Left lobe of liver (tissue), 2 donors: Measurements from ENCODE around the gene WDR74. TPM values are rescaled to one million over a fixed set of nuclear protein-coding genes. Genes with fewer than 3 reads are reported as not detected.
"Not testable (repeated sequence)": the region's sequence is repeated elsewhere in the genome, so short reads cannot be mapped to it uniquely, and the experiment has no call there.

Experiments
- ATAC-seq: fragments of 200-7000 bp; cut with Tn5 transposase; one replicate; pipeline ENCODE4 v1.9.1; 2020; ENCODE audit warnings: mild to moderate bottlenecking, moderate library complexity
- DNase-seq: peaks from one replicate; pipeline ENCODE4 v3.0.0-alpha.2; 2020; ENCODE audit warnings: low spot score
- total RNA-seq: library from RNA; stranded (reverse); gene quantifications from one replicate; pipeline ENCODE4 v1.2.1, GENCODE V29; 2021
- donor health status: DM: no; HTN: no; CAD: no; lungs with moderate emphysema.
- donor health status: DM: no; HTN: yes; CAD: no.

Gene WDR74
- total RNA-seq, 1 donor from 2014 or later = 20.5 TPM

DNA sequence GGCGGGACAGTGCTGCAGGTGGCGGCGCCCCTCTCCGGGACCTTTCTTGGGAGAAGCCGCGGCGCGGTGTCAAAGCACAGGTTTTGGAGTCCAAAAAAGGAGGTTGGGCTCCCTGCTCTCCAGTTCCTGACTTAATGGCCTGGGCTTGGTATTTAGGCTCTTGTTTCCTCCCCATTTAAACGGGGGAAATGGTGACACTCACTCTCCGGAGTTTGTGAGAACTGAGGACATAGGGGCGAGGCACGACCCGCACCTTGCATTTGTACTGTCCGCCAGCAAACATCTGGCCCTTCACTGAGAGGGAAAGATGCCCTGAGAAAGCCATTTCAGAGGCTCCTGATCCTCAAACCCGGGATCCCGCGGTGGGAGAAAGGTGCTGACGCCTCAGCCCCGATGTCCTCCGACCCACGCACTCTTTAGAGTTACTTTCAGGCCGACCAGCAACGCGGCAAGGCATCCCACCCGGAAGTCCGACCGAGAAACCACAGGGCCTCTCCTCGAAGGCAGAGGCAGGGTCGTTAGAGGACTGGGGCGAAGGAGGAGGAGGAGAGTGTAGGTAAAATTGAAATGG is 2.9 kb upstream of the WDR74 start:
- DNase-seq = peak; percentile 58

DNA sequence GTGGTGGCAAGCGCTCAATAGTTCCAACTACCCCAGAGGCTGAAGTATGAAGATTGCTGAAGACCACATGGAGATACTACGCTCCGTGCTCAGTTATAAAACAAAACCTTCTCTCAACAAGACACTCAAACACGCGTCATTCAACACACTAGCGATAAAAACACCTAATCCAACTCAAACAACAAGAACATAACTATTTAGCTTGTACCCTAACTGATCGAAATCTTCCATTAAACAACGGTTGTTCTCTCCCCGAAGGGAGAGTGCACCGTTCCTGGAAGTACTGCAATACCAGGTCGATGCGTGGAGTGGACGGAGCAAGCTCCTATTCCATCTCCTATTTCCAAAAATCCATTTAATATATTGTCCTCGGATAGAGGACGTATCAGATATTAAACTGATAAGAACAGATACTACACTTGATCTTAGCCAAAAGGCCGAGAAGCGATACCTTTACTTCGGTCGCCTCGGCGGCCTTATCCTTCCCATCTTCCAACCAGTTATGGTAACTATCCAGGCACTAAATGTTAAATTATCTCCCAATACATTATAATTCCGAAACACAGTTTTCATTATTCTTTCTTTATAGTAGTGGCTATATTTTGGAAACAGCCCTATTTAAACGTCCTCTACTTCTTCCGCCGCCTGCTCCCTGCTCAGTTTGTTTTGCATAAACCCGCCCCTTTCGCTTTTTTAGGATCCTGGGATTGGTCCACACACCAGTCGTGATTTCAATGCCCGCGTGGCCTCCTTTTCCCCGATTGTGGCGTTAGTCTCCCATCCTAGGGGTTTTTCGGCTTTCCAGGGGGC is 2.2 kb upstream of the WDR74 start:
- ATAC-seq = peak; percentile 77

More for the DNA sequence above, 2.9 kb upstream of the WDR74 start:
- ATAC-seq = peak; percentile 13

DNA sequence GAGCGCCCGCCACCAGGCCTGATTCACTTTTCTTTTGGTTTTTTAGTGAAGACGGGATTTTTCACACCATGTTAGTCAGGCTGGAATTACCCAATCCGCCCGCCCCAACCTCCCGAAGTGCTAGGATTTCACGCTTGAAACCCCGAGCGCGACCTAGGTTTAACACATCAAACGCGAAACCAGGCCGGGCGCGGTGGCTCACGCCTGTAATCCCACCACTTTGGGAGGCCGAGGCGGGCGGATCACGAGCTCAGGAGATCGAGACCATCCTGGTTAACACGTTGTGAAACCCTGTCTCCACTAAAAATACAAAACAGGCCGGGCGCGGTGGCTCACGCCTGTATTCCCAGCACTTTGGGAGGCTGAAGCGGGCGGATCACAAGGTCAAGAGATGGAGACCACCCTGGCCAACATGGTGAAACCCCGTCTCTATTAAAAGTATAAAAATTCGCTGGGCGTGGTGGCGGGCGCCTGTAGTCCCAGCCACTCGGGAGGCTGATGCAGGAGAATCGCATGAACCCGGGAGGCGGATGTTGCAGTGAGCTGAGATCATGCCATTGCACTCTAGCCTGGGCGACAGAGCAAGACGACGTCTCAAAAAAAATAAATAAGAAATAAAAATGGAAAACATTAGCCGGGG is 1.5 kb upstream of the WDR74 start:
- peak; percentile 69 for DNase-seq
- ATAC-seq = peak; percentile 9

More for the DNA sequence above, 2.2 kb upstream of the WDR74 start:
- peak; percentile 88 for DNase-seq

DNA sequence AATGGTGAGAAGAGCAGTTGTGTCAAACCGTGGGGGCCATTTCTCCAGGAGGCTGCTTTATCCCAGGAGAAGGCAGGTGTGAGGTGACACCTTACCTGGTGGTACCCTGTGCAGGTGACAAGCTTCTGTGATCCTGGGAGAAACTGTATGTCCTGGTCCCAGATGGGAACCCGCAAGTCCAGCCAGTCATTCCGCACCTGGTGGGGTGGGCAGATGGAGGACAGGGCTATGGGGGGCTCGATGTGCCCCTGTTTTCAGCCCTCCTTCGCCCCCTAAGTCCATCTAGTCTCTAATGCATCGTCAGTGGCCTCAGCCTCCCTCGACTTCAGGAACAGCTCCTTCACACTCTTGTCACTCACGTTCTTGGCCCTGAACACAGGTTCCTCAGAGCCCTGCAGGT is 4.1 kb downstream of the WDR74 start:
- DNase-seq = no peak
- no peak for ATAC-seq

DNA sequence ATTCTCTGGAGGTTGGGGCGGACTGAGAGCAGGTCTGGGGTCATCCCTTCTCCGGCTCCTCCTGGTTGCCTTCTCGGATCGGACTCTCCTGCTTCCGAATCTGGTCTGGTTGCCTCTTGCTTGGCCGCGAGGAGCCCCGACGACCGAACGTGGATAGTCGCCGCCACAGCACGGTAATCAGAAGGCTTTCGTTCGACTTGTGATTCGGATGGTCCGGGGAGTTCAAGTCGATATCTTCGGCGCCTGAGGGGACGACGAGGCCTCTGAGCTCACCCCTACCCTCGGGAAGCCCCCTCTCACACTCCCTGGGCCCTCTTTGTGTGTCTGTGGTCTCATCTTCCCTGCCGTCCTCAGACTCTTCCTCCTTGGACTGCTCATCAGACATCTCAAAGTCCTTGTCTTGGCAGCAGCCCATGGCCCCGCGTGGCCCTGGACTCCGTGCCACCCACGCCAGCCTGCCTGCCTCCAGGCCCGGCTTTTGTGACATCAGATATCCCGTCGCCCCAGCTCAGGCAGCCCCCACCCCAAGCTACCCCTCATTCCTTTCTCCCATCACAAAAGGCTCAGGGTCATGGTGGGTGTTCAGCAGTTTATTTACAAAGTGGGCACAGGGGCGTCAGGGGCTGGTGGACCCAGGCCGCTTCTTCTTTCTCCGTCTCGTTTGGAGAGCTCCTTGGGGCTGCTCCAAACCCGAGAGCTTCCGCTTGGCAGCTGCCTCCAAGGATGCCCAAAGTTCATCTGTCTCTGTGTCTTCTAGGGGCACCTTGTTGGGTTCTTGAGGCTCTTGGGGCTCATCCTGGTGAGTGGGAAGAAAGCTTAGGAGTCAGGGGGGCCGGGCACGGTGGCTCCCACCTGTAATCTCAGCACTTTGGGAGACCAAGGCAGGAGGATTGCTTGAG is 6.8 kb downstream of the WDR74 start, which contains the start of gene TEX54:
TEX54 (minus strand) TSS at position 506 of the 899 bp plus-strand sequence.
- ATAC-seq (peak; percentile 44), DNase-seq (peak; percentile 72)

DNA sequence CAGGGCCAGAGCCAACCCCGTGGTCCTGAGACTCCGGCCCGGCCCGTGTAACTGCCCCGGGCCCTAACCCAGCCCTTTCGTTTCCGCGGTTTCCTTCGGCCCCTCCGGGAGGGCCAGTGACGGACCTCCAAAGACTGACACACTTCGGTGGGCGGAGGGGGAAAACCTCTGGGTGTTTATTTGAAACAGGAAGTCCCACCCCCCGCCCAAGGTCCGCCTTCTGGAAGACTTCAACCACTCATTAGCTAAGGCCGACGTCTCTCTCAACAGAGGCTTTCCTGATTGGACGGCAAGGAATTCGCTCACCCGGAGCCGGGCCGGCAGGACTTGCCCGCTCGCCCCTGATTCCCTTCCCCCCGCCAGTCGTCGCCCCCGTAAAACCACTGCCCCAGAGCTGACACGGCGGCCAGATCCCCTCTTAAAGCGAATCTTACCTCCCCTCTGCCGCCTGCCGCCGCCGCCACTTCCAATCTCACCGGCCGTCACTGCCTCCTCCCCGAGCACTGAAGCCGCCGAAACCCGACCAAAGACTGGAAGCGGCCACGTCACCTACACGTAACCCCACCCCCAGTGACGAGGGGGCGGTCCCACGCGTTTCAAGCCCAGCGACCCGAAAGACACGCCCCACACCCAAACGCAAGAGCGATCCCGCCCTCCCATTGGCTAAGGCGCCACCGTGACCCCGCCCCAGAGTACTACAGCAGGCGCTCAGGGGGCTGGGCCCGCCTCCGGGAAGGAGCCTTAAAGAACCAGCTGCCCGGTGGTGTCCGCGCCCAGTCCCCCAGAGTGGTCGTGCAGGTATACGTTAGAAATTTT is 7.7 kb downstream of the WDR74 start, which contains the start of gene STX5:
STX5 (minus strand) TSS at position 532 of the 816 bp plus-strand sequence. CDS start 808 bp downstream, outside the sequence.
- ATAC-seq (peak; percentile 95), DNase-seq (peak; percentile 100)

DNA sequence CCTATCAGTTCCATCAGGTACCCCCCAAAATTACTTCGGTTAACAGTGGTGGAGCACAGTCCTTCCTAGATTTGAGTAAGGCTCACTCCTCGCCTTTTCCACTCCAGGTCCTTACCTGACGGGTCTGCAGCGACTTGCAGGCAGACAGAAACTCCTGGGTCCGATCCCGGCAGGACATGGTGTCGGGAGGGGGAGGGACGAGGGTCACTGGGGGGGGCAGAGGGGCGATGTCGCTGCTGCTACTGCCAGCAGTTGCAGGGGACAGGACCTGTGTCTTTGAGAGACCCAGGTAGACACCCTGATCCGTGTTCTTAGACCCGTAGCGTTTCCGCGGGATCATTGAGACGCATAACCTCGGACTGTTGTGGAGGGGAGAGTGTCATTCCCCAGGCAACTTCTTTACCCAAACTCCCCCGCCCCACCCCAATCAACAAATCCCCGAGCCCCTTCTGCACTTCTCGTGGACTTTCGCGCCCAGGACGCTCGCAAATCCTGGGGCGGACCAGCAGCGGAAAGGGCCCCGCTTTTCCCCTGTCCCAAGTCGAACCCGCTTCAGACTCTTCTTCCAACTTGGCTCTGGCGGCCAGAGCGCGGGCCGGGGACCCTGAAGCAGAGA is 8.4 kb downstream of the WDR74 start:
- no peak for ATAC-seq
- no peak for DNase-seq

DNA sequence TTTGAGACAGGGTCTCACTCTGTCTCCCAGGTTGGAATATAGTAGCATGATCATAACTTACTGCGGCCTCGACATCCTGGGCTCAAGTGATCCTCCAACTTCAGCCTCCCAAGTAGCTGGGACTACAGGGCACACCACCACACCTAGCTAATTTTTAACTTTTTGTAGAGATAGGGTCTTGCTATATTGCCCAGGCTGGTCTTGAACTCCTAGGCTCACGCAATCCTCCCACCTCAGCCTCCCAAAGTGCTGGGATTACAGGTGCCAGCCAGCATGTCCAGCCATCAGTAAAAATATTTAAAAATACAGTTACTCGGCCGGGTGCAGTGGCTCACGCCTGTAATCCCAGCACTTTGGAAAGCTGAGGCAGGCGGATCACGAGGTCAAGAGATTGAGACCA is 11.3 kb downstream of the WDR74 start:
- not testable (repeated sequence) for DNase-seq, ATAC-seq

DNA sequence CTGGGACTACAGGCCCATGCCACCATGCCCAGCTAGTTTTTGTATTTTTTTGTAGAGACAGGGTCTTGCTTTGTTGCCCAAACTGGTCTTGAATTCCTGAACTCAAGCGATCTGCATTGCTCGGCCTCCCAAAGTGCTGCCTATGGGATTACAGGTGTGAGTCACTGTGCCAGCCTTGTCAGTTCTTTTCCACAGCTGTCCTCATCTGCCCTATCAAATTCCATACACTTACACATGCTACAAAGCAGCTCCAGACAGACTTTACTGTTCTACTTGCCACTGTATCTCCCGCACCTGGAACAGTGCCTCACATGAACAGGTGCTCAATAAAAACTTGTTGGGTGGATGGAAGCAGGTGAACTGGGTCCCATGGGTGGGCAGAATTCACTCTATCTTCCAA is 15.7 kb downstream of the WDR74 start:
- DNase-seq (no peak), ATAC-seq (no peak)

DNA sequence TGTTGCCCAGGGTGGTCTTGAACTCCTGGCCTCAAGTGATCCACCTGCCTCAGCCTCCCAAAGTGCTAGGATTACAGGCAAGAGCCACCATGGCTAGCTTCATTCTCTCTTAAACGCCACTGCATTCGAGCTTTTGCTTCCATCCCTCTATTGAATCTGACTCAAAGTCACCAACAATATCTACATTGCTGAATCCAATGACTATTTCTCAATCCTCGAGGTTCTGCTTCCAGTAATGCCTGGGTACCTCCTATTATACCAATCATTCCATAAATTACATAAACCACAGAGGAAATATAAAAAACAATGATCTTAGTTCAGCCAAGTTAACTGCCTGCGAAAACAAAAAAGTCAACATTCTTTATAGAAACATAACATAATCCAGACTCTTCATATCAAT is 22.3 kb downstream of the WDR74 start:
- DNase-seq = no peak
- no peak for ATAC-seq

DNA sequence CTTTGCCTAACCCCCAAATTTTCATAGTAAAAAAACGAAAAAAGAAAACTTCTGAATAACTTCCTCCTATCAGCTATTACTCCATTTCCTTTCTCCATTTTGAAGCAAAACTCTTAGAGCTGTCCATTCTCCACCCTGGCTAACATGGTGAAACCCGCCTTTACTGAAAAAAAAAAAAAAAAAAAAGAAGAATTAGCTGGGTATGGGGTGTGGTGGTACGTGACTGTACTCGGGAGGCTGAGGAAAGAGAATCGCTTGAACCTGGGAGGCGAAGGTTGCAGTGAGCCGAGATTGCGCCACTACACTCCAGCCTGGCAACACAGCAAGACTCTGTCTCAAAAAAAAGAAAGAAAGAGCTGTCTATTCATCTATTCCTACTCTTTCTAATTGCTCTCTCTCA is 22.8 kb downstream of the WDR74 start:
- ATAC-seq = no peak
- DNase-seq = no peak

DNA sequence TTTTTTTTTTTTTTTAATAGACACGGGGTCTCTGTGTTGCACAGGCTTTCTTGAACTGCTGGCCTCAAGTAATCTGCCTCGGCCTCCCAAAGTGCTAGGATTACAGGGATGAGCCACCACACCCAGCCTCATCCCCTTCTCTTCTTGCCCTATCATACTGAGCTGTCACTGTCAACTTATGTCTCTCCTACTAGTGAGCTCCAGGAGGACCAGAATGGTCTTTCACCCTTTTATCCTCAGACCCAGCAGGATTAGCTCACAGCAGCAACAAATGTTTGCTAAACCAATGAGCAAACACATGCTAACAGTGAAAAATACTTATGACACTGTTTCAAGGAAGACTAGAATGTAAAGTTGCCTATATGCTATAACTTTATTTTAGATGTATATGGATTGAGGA is 27.7 kb downstream of the WDR74 start:
- no peak for DNase-seq
- ATAC-seq = no peak

DNA sequence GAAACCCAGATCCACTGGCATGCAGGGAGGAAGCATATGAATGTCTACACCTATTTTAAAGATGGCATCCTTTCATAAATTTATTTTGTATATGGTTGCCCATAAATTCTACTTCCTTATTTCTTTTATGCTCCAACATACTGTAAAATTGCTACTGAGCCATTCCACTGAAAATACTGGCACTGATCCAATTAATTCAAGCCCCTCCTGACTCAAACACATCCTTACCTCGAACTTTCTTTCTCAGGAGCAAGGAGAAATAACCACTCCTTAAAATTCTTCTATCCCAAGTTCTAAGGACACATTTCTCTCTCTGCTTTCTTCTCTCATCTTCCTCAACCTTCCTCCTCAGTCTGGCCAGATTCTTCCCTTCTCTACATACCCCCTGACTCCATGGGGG is 28.6 kb downstream of the WDR74 start:
- ATAC-seq = no peak
- DNase-seq = no peak

DNA sequence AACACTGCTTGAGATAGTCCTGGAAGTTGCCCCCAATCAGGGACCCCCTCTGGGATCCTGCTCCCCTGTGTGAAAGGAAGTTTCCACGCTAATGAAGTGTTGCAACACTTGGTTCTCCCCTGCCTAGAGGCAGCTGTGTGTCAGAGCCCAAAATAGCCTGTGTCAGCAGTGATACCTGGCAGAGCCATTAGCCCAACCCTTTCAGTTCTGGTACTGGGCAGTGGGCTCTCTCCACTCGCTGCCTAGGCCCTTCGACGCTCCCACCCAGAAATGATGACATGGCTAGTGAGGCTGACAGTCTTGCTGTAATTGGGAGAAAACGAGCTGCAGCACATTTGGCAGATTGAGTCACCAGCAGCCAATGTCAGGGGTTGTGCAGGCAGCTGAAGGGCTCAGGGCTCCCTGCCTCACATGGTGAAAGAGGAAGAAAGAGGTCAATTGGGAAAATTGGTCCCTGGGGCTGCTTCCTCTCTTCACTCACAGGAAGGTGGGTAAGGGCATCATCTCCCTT is 32.7 kb downstream of the WDR74 start:
- ATAC-seq = peak; percentile 49
- peak; percentile 51 for DNase-seq

DNA sequence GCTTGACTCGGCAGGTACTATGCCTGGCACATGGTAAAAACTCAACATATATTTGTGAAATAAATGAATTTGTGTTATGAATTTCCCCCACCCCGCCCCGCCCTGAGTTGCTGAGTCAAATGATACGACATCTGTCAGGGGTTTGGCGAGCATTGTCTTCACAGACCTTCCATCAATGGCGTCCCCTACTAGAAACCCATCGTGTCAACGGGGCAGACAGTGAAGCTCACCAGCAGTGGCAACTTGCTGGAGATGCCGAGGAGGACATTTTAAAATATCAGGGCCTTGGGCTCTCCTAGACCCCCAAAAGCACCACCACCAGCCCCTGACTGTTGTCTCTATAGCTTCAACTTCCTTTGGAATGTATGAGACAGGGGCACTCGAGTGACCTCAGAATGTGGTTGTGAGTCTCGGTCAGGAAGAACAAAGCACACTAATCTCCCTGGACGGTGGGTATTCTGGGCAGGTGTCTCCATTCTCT is 33.4 kb downstream of the WDR74 start:
- ATAC-seq = no peak
- no peak for DNase-seq

DNA sequence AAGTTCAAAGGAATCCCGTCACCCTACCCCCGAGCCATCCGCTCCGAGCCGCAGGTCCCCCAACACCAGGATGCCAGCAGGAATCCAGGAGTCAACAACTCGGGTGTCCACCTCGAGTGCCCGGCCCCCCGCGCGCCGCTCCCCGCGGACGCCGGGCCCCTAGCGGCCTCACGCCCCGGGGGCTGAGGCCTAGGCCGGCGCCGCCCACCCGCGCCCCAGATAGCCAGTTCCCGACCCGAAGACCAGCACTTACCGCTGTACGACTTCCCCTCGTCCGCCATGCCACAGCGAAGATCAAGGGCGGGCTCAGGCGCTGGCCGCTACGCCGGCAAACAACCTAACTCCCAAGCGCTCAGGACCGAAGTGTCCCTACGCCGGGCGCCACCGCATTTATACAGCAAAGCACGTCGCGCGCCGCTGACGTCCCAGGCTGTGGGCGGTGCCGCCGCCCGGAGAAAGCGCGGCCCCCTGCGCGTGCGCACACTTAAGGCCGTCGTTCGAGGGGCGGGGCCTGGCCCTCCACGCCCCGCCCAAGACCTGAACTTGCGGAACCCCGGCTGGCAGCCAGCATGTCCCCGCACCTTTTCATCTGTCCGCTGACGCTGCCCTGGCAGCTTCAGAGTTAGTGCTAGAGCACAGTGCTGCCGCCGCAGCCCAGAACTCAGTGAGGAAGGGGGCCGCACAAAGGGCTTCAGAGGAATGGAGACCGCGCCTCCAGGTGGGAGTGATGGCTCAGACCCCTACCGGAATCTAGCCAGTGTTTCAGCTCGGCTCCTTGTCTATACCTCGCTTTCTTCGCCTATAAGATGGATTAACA is 34.1 kb downstream of the WDR74 start, which contains the start of gene NXF1:
NXF1 (minus strand) TSS at position 365 of the 817 bp plus-strand sequence; CDS start at position 281, 84 bp downstream.
- DNase-seq (peak; percentile 98), ATAC-seq (peak; percentile 90)

DNA sequence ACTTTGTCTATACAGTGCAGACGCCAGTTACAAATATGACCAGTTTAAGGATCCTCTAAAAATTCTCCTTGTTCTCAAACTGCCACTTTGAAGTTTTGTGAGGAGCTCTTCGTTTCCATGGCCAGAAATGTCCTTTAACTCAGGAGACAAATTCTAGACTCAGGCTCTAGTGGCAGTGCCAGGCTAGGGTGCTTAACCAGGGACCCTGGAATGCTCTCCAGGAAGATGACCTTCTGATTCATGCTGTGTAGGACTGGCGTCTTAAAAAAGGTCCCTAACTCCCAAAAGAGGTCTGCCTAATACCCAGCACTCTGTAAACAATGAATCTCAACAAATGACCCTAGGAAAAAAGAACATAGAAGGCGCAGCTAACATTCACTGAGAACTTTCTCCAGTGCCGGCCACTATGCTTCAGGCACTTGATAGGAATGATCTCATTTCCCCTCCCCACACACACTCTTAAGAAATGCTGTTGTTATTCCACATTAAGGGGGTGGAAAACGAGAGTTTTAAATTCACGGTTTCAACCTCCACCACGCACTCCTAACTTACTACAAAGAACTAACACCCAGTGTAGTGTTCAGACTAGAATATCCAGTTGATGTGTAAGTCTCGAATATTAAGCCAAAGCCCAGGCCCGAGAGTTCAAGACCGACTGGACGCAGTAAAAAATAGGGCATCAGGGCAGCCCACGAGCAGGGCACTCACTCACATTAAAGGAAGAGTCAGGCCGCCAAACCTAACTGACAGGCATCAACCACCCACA is 34.9 kb downstream of the WDR74 start:
- ATAC-seq = peak; percentile 38

More for the DNA sequence above, 34.9 kb downstream of the WDR74 start:
- no peak for DNase-seq
